Endometrial microvascular endothelial cells (primary cell): ENCODE results near the gene HIGD1A. TPM values are rescaled to one million over a fixed set of nuclear protein-coding genes. Genes with fewer than 3 reads are reported as not detected.

Experiments
- in situ Hi-C: cut with HindIII; loops from 2 replicates; pipeline ENCODE4 v1.10.0; 2017; ENCODE audit warnings: low sequenced_read_pairs, low pct_unique_long_range_greater_than_20kb; ENCODE audit errors: inconsistent ontology term
- total RNA-seq: library from RNA; depleted of rRNA; stranded (reverse); fragments of >200 nt; gene quantifications from one replicate; pipeline ENCODE4 v1.2.3, GENCODE V29; 2015; ENCODE audit errors: inconsistent ontology term

The HIGD1A gene
- 205 TPM for total RNA-seq

DNA sequence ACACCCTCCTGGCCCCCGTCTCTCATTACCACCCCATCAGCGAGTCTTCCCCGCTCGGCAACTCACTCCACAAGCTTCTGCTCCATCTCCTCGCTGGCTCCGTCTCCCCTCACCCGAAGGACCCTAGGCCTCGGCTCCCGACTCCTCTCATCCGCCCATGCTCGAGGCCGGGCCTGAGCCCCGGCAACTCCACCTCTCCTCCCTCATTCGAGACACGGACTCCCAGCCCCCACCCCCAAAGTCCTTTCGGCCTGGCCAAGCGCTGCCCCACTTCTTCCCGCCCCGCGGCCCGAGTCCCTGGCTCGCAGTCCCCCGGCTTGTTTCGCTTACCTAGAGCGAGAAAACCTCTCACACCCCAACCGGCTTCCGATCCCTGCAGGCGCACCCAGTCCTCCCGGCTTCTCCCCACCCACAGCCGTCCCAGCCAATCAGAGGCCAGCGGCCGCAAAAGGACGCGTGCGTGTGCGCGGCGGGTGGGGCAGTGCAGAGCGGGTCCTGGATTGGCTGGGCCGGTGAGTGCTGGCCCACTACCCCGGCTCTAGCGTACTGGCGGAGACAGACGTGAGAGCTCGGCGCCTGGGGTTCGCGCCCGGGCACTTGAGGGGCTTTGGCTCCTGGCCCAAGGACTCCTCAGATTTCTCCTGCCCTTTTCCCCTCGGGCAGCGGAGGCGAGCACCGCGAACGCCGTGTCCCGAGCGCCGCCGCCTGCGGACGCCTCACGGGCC is at the start of gene HIGD1A:
HIGD1A (minus strand) TSS at position 385 of the 725 bp plus-strand sequence. CDS start 10,237 bp downstream, outside the sequence.
- in situ Hi-C loops = no loop called here

DNA sequence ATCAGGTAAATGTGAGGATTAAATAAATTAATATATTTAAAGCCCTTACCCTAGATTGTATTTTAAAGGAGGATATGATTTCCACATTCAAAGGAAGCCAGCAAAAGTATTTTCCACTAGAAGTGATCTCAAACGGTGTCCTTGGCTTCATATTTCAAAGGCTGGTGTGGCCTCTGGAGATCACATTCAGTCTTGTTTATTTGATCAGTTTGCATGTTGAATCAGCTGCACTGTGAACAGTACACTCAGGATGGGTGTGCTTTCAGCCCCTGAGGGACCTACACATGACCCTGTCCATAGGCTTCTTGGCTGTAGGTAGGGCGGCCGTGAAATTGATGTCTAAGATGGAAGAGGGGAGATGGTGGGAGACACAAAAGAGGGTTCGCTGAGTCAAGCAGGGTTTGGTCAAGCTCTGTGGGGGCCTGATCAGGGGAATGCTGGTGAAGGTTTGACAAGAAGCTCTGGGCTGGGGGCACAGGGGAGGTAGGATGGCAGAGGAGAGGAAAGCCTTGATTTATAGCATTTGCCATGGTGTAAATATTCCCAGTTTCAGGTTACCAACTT is 49.5 kb upstream of the HIGD1A start:
- in situ Hi-C loops = no loop called here

DNA sequence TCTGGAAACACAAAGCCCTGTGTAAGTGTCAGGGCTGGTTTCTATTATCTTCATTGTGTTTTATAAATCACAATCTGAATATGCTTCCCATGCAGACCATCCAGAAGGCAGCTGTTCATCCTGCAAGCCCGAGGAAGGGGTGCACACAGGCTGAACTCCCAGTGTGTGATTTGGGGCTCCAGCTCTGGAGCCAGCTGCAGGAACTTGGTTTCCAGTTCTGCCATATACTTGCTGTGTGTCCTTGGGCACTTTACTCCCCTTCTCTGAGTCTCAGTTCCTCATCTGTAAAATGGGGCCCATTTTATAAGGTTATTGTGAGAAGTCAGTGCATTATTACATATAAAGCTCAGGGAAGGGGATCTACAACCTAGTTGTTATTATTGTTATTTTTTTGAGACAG is 48.8 kb upstream of the HIGD1A start:
- in situ Hi-C loops = no loop called here

DNA sequence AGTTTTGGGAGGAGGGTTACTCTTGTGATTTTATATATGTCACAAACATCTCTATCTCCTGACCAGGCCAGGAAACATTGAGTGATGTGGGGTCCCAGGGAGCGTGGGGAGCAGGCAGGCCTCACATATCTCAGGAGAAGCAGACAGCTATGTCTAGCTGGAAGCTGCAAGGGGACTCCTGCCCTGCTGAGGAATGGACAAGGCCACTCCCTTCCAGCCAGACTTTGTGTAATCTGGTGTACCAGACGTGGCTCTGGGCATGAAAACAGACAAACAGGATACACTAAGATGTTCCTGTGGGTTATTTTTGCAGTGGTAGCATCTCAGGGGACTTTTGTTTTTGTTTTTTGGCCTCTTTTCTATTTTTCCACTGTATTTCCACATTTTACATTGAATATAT is 48.2 kb upstream of the HIGD1A start:
- in situ Hi-C loops = no loop called here

DNA sequence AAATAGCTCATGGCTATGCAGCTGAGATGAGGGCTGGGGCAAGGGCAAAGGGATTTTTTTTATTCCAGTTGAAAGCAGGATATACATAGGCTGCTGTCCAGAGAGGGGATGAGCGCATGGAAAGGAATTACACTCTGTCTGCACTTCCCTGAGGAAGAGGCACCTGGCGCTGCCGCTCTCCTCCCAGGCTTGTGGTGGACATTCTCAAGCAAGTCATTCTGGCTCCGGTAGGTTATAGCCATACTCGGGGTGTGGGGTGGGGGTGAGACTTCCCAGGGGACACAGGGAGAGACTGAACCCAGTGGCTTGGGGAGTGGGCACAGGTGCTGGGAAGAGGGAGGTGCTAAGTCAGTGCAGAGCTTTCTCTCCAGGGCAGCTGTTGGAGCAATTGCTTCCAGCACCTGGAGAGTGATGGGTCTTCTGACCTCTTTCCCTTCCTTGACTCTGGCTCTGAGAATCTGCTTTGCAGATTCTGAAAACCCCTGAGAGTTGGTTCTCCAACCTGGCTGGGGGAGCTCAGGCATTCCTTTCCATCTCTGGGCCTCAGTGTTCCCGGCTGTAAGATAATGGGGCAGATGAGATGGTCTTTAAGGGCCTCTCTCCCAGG is 47.0 kb upstream of the HIGD1A start:
- in situ Hi-C loops = no loop called here

DNA sequence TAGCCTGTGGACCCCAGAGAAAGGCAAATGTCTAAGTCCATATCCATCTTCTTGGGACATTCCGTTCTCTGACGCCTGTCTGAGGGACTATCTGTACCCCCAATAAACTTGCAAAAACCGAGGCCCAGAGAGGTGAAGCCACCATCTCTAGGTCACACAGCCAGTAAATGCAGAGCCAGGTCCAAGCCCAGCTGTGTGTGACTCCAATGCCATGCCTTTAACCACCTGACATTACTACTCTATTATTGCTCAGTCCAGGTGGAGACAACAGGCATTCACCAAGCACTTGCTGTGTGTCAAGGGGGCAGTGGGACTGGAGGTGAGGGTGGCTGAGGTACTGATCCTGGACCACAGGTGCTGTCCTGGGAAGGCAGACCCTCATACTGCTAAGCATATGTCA is 46.0 kb upstream of the HIGD1A start:
- in situ Hi-C loops = no loop called here

DNA sequence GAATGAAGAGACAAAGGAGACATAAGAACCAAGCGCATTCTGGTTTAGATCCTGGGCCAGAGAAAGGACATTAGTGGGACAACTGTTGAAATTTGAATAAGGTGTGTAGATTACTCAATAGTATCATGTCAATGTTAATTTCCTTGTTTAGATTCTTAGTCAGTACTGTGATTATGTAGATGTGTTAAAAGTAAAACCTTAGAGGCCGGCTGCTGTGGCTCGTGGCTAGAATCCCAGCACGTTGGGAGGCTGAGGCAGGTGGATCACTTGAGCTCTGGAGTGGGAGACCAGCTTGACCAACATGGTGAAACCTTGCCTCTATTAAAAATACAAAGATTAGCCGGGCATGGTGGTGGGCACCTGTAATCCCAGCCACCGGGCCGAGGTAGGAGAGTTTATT is 44.7 kb upstream of the HIGD1A start:
- in situ Hi-C loops = no loop called here

DNA sequence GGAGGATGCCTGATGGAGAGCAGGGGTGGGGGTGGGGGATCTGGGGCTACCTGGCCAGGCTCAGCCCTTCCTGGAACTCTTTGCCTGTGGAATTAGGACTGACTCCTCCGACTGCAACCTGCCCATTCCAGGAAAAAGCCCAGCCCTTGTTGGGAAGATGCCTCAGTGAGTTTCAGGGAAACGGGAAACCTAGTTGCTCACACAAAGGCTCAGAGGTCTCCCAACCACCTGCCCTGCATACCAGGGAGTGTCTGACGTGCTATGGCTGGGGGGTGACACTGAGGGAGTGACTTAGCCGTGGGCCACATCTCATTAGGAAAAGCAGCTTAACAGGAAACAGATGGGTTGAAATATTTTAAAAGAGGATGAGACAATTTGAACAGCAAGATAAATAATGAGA is 43.4 kb upstream of the HIGD1A start:
- in situ Hi-C loops = no loop called here

DNA sequence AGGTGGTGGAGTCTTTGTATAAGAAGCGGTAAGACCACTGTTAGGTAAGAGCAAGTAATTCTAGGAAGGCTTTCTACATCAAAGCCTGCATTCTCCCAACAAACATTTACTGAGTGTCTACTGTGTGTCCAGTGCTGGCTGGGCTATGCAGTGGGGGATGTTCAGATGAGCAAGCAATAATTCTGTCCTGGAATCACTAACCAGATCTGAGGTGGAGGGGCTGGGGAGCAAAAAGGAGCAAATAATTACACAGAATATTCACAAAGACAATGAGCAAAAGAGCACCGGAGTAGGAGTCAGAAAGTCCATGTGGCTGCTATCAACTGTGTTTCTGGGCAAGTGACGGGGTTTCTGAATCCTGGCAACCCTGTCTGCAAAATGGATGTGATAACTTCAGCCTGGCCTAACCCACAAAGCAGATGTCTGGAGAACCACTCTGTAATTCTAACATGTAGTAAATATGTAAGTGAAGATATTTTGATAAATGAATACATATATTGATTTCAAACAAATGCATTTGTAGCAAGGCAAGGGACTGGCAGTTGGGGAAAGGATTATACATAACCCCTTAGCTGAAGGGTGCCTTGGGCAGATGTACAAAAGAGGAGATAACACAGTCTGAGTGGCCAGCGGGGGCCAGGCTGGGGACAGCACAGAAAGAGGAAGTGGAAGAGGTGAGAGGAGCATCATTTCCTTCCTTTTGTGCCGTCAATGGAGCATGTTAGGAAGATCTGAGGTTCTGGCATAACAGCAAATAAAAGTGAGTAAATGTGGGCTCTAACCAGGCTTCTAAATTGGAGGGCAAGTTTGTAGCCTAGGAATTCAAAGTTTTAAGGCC is 42.6 kb upstream of the HIGD1A start:
- in situ Hi-C loops = no loop called here

DNA sequence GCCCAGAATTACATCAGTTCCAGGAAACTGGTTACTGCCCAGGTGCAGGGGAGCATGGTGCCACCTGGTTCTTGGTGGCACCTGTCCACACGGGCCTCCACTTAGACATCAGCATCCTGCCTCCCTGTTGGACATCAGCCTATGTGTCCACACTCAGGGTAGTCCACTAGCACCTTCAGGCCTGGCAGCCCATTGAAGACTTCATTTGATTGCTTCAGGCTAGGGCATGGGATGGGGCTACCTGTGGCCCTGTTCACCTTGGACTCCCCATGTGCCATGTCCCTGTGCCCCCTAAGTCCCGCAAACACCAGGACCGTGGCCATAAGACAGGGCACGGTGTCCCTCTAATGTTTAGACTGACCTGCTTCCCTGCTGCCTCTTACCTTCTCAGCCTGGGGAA is 40.5 kb upstream of the HIGD1A start:
- in situ Hi-C loops = no loop called here

DNA sequence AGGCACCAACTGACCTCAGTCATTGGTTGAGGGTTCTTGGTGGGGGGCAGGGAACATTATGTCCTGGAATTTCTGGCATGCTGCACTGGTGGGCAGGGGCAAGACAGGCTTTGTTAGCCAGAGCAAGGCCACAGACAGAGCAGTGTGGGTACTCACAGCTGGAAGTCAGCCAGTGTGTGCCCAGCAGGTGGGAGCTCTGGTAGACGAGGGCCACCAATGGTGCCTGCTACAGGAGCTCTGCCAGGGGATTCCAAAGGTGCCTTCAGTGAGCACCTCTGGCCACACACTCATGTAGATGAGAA is 40.1 kb upstream of the HIGD1A start:
- in situ Hi-C loops = no loop called here

DNA sequence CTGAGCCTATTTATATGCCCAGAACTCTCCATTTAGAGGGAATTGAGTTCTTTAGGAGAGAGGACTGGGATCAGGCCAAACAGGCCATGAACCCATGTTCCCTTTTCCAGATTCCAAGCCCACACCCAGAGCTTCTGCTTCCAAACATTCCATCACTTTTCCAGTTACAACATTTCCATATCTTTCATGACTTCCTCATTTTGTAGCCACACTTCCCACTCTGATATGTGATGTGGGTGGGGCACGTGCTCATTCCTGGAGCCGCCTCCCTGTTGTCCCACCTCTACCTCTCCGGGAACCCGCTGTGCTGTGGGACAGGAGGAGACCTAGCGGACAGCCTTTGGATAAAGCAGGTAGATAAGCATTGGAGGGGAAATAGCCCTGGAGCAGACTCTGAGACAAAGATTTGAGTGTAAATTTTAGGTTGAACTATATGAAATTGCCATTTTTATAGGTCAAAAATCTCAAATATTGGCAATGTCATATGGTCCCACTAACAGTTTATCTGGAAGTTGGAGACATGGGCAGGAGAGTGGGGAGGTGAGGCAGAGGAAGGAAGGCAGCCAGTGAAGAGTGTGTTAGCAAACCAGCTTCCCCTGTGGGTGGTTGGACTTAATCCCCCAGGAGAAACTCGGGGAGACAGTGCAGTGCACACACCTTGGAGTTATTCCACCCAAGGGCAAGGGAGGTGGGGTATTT is 39.6 kb upstream of the HIGD1A start:
- in situ Hi-C loops = no loop called here

DNA sequence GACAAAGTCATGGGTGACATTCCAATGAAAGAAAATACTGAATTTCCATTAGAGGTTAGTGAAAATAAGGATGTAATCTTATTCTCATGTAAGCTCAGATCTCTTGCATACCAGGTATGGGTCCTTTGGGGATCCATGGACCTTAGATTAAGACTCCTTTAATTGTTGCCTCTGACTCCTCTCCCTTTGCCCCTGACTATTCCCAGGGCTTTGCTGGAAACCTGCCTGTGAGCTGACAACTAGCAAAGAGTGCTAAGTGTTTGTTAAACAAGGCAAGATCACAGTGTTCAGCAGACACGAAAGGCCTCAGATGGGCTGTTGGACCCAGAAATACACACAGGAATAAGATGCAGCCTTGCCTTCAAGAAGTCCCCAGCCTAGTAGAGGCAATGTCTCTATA is 37.0 kb upstream of the HIGD1A start:
- in situ Hi-C loops = no loop called here

DNA sequence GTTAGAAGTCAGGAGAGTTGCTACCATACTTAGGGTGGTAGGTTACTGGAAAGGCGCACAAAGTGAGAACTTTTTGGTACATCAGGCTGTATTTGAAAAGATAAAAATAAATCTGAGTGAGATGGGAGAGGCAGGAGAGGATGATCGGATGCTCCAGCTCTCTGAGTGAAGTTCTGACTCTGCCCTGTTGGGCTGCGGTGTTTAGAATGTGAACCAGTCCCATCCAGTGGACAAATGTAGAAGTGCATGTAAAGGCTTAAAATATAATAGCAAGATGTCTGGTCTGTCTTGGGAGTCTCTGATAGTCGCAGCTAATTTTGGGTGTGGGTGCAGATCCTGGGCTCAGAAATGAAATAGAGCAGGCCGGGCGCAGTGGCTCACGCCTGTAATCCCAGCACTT is 35.3 kb upstream of the HIGD1A start:
- in situ Hi-C loops = no loop called here

DNA sequence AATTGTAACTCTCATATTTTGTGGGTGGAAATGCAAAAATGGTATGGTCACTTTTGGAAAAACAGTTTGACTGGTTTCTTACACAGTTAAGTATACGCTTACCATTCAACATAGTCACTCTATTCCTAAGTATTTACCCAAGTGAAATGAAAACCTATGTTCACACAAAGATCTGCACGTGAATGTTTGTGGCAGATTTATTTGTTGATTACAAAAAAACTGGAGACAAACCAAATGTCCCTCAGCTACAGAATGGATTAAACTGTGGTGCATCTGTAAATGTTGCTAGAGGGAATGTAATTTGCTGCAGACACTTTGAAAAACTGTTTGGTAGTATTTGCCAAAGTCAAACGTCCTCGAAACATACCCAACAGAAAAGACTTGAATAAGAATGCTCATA is 34.3 kb upstream of the HIGD1A start:
- in situ Hi-C loops = no loop called here

DNA sequence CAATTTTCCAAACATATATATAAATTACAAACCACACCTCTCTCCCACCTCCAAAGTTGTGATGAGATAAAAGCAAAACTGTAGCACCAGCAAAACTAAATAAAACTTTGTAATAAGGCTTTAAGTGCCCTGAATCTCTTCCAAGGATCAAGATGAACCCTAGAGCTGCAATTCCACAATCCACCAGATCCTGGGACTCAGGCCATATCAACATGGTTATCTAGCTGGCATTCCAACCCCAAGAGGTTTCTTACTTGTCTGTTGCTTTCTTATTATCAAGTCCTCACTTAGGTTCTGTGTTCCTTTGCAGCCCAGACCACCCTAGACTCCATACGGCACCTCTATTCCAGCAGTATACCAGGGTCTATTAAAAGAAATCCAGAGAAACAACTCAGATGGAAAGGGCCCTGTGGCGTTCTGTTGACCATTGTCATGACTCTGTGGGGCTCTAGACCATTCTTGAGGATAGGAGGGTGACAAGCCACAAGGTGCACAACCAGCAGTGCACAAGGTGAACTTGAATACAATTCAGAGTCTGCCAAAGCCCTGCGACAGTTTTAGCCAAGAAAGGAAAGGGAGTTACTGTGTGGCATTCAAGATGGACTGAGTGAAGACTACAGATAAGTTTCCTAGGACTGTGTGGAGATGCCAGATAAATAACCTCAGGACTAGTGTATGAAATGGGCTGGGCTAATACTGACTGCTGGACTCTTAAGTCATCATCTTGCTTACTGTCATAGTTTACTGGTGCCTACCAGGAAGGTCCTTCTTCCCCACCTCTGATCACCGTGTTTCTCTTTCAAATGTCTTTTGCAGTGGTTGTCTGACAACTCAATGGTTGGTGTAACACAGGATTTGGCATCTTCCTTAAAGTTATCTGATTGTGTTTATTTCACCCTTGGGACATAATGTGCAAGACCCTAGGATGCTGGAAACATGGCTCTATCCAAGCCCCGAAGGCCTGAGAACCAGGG is 32.1 kb upstream of the HIGD1A start:
- in situ Hi-C loops = no loop called here

DNA sequence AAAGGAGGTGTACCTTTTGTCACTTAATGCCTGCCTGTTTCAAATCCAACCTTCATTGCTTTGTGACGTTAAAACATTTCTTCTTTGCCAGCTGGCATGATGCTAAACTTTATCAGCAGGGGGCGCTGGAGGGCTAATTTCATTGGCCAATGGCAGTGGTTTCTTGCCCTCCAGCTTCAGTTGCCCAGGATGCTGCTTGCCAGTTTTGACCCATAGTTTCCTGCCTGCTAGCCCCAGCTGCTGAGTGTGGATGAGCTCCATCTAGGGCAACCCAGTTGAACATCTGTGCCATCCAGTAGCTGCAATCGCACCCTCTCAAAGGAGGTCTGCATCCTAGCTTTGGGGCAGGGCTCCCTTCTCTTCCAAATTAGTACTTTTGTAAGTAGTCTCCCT is 27.0 kb upstream of the HIGD1A start:
- in situ Hi-C loops = no loop called here
